NCI-H345 (cell line): ENCODE measurements around the gene NACC2.

Experiments used
- DNase-seq: peaks from one replicate; lab custom pipeline; 2025; lab: John Stamatoyannopoulos, UW

NACC2 gene

GRCh38 chr9:136092741-136093140, 2.3 kb downstream of the NACC2 start:
- no peak for DNase-seq

GRCh38 chr9:136092353-136092650, 2.8 kb downstream of the NACC2 start:
- DNase-seq, result no peak

GRCh38 chr9:136091582-136092352, 3.3 kb downstream of the NACC2 start:
- DNase-seq, result no peak

GRCh38 chr9:136090768-136091581, 4.1 kb downstream of the NACC2 start:
- no peak for DNase-seq

GRCh38 chr9:136090056-136090735, 4.9 kb downstream of the NACC2 start:
- DNase-seq, result no peak

DNA sequence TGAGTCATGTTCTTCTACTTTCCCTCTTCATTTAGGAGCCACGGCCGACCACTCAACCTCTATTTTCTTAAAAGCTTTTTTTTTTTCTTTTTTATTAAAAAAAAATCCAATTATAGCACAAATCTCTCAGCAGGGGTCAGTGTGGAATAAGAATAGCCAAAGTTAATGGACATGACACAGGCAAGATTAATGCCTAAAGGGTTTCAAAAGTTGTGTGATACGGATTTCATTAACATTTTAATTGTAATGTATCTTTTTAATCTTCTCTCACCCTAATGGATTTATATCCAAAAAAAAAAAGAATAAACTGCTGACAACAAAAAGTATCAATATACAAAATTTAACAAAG, 5.4 kb downstream of the NACC2 start:
- DNase-seq, result no peak

- no peak for DNase-seq
These were observed 6.0 kb downstream of the NACC2 start for GRCh38 chr9:136088939-136089696.

DNA sequence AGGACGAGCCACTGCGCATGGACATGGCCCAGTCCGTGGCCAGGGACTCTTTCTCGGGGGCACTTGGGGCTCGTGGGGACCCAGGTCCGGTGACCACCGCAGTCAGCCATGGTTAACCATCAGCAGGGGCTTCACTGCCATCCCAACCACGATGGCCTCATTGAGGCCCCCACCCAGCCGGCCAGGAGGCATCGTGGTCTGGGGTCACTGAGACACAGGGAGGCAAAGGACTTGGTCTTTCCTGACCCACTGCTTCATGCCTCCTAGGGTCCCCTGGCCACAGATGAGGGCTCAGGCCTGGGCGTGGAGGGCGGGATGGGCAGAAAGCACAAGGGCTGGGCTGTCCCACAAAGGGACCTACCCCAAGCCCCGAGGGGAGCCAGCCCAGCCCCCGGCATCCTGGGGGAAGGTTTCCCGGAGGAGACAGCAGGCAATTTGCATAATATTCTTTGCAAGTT, 6.6 kb downstream of the NACC2 start:
- no peak for DNase-seq

- no peak for DNase-seq
These were observed 7.2 kb downstream of the NACC2 start for GRCh38 chr9:136087741-136088480.

- no peak for DNase-seq
These were observed 7.9 kb downstream of the NACC2 start for GRCh38 chr9:136086951-136087740.

- no peak for DNase-seq
These were observed 8.7 kb downstream of the NACC2 start for GRCh38 chr9:136086213-136086881.

DNA sequence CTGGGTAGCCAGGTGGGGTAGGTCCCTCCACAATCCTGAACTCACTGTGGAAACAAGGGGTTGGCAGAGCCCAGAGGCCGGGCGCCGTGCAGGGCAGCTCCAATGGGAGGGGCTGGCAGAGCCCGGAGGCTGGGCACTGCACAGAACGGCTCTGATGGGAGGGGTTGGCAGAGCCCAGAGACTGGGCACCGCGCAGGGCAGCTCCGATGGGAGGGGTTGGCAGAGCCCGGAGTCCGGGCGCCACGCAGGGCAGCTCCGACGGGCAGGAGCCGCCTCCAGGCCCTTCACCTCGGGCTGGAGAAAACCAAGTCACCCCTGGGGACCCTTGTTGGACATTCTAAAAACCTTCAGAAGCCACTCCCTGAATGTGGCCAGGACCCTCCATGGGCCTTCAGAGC, 9.3 kb downstream of the NACC2 start:
- DNase-seq, result no peak

GRCh38 chr9:136084063-136084944, 10.8 kb downstream of the NACC2 start:
- DNase-seq, result no peak

DNA sequence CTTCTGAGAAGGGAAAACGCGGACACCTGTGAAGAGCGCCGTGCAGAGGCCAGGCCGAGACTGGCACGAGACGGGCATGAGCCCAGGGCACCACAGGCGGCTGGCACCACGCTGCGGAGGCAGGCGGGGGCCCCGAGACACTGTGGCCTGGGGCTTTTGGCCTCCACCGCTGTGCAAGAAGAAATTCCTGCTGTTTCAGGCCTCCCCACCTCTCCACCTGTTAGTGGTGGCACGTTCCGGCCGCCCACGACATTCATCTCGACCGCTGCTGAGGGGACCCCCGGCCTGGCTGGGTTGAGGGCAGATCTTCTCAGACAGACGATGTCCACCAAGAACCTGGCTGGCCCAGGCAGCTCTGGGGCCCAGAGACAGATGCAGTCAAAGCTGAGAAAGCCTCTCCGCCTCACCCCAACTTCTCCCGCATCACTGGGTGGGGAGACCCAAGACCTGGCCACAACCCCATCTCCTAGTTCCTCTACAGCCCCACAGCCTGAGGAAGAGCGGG, 11.5 kb downstream of the NACC2 start:
- DNase-seq, result no peak

GRCh38 chr9:136082496-136083361, 12.4 kb downstream of the NACC2 start:
- no peak for DNase-seq

DNA sequence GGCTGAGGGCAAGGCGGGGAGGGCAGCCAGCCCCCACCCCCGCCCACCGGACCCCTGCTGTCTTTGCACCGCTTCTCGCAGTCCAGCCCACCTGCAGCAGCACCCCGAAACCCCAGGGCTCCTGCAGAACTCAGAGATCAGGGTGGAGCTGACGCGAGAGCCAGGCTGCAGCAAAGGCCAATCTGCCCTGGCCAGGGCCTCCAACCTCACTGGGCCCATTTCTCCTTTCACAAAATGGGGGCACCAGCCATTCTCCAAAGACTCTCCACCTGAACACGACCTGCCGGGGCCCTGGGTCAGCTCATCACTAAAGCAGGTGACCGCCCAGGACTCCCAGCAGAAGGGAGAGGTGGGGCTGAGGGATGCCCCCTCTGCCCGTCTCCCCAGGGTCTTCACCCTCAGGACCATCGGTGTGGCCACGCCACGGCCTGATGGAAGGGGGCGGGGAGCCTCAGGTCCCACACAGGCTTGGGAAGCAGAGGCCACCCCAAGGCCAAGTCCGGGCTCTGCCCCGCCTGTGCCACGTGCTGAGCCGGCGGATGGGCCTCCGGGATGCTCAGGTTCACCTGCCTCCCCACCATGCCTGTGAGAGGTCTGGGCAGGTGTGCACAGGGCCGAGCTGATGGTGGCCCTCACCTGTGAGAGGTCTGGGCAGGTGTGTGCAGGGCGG, 13.1 kb downstream of the NACC2 start:
- no peak for DNase-seq

- peak; percentile 75 for DNase-seq
These were observed 13.8 kb downstream of the NACC2 start for GRCh38 chr9:136081113-136081825.
